SK-N-SH (cell line): ENCODE measurements around the gene SRRM2. TPM values are rescaled to one million over a fixed set of nuclear protein-coding genes. Genes with fewer than 3 reads are reported as not detected.

Experiments
- CTCF ChIA-PET: fragments of 300-600, 350-600 bp; formaldehyde crosslinking; extraction: SDS; loops from one replicate; lab custom pipeline; 2021; lab: Yijun Ruan, JAX
- POLR2A ChIA-PET: fragments of 350-600 bp; sonication (Branson Sonifier 250); formaldehyde crosslinking; extraction: SDS; loops from one replicate; lab custom pipeline; 2020; ENCODE audit warnings: antibody characterized with exemption, inconsistent platforms; lab: Yijun Ruan, JAX
- DNase-seq: peaks from one replicate; pipeline ENCODE4 v3.0.0; 2012
- H2AFZ ChIP-seq: fragments of 200-600 bp; sonication (generic); 2 replicates; pipeline ENCODE4 v1.8.1; 2016; ENCODE audit warnings: antibody characterized with exemption, mild to moderate bottlenecking, low read depth
- H3F3A ChIP-seq: fragments of 200-600 bp; sonication (generic); replicated peaks from 2 replicates; pipeline ENCODE3; 2016; ENCODE audit warnings: antibody characterized with exemption, mild to moderate bottlenecking; ENCODE audit not compliant: insufficient read depth
- H3K27ac ChIP-seq, 2 experiments: fragments of 200-500 bp in 1 of 2; fragments of 200-600 bp in 1 of 2; sonication (Bioruptor generic) in 1 of 2; sonication (generic), shearing (Covaris generic) in 1 of 2; 2 replicates each; pipeline versions ENCODE4 v1.5.1 to v1.6.1; 2014 to 2016; ENCODE audit warnings: low read depth in 2 of 2, inconsistent platforms in 1 of 2, low read length in 1 of 2, mild to moderate bottlenecking in 1 of 2, mixed read lengths in 1 of 2
- H3K27me3 ChIP-seq: fragments of 200-600 bp; sonication (generic), shearing (Covaris generic); 2 replicates; pipeline ENCODE4 v1.6.1; 2016; ENCODE audit warnings: mixed run types; ENCODE audit not compliant: insufficient read depth
- H3K36me3 ChIP-seq, 2 experiments: fragments of 200-500 bp in 1 of 2; fragments of 200-600 bp in 1 of 2; sonication (Bioruptor generic) in 1 of 2; sonication (generic) in 1 of 2; replicated peaks in 1 of 2; 2 replicates each; pipeline versions ENCODE3 to v1.5.1; 2014 to 2016; ENCODE audit warnings: low read length in 1 of 2, mild to moderate bottlenecking in 1 of 2; ENCODE audit not compliant: insufficient read depth in 2 of 2, control insufficient read depth in 1 of 2
- H3K4me1 ChIP-seq, 2 experiments: fragments of 200-500 bp in 1 of 2; fragments of 200-600 bp in 1 of 2; sonication (Bioruptor generic) in 1 of 2; sonication (generic), shearing (Covaris generic) in 1 of 2; 2 replicates each; pipeline versions ENCODE4 v1.5.1 to v1.6.1; 2014 to 2016; ENCODE audit warnings: low read depth in 1 of 2, low read length in 1 of 2, mixed run types in 1 of 2; ENCODE audit not compliant: insufficient read depth in 2 of 2, control insufficient read depth in 1 of 2
- H3K4me2 ChIP-seq: fragments of 200-600 bp; sonication (generic), shearing (Covaris generic); 2 replicates; pipeline ENCODE4 v1.6.1; 2017; ENCODE audit warnings: mixed run types
- H3K4me3 ChIP-seq, 2 experiments: fragments of 200-500 bp in 1 of 2; fragments of 200-600 bp in 1 of 2; sonication (Bioruptor generic) in 1 of 2; sonication (generic), shearing (Covaris generic) in 1 of 2; 2 replicates each; pipeline versions ENCODE4 v1.5.1 to v1.8.1; 2014 to 2016; ENCODE audit warnings: low read depth in 2 of 2, inconsistent platforms in 1 of 2, low read length in 1 of 2, mild to moderate bottlenecking in 1 of 2, mixed read lengths in 1 of 2, moderate library complexity in 1 of 2
- H3K79me2 ChIP-seq: fragments of 200-600 bp; sonication (generic); 2 replicates; pipeline ENCODE4 v1.8.1; 2017; ENCODE audit warnings: mild to moderate bottlenecking; ENCODE audit not compliant: insufficient read depth
- H3K9ac ChIP-seq: fragments of 200-600 bp; sonication (generic); 2 replicates; pipeline ENCODE4 v1.6.1; 2017; ENCODE audit warnings: mixed run types
- H3K9me2 ChIP-seq: fragments of 200-600 bp; sonication (generic); 2 replicates; pipeline ENCODE4 v1.6.1; 2017; ENCODE audit warnings: mixed run types
- H3K9me3 ChIP-seq: fragments of 200-600 bp; sonication (generic); 2 replicates; pipeline ENCODE4 v1.6.1; 2017; ENCODE audit warnings: mixed run types, mild to moderate bottlenecking, moderate library complexity
- H4K20me1 ChIP-seq: fragments of 200-600 bp; sonication (generic); 2 replicates; pipeline ENCODE4 v1.6.1; 2017; ENCODE audit warnings: mild to moderate bottlenecking, mixed run types; ENCODE audit not compliant: insufficient read depth
- EP300 ChIP-seq, 2 experiments: IDR thresholded peaks; 2 replicates each; pipeline versions ENCODE4 v1.4.0 to v1.6.1; 2012; ENCODE audit warnings: borderline replicate concordance in 1 of 2, low read depth in 1 of 2, low read length in 1 of 2
- POLR2AphosphoS5 ChIP-seq: IDR thresholded peaks from 2 replicates; pipeline ENCODE4 v1.6.1; 2012; ENCODE audit warnings: low read depth, low read length
- RAD21 ChIP-seq: IDR thresholded peaks from 2 replicates; pipeline ENCODE4 v1.6.1; 2012; ENCODE audit warnings: mild to moderate bottlenecking, low read length
- RCOR1 ChIP-seq: fragments of 150-350 bp; IDR thresholded peaks from 2 replicates; pipeline ENCODE4 v1.6.1; 2017; ENCODE audit warnings: antibody characterized with exemption, low read length
- RFX5 ChIP-seq: IDR thresholded peaks from 2 replicates; pipeline ENCODE4 v1.6.1; 2012; ENCODE audit warnings: mild to moderate bottlenecking, improper control_type of control experiment, low read length
- SIN3A ChIP-seq: IDR thresholded peaks from 2 replicates; pipeline ENCODE4 v1.6.1; 2012; ENCODE audit warnings: low read depth, mild to moderate bottlenecking, low read length, moderate library complexity, borderline replicate concordance
- SMC3 ChIP-seq: IDR thresholded peaks from 2 replicates; pipeline ENCODE4 v1.6.1; 2012; ENCODE audit warnings: low read depth, low read length, improper control_type of control experiment
- YY1 ChIP-seq: IDR thresholded peaks from 2 replicates; pipeline ENCODE4 v1.4.0; 2012; ENCODE audit warnings: low read depth, mild to moderate bottlenecking
- WGBS: methylation state at CpG from one replicate; pipeline ENCODE4 v1.1.6; 2017; ENCODE audit warnings: low lambda C conversion rate; 5-methylcytosine and 5-hydroxymethylcytosine counted together
- polyA plus RNA-seq, 3 experiments: library from polyadenylated mRNA; depleted of rRNA; stranded (reverse); fragments of >200 nt; gene quantifications; 2 replicates each; pipeline ENCODE4 v1.2.3, GENCODE V29; 2012
- TF ChIP-seq, protein P1 (sequence below): IDR thresholded peaks from 2 replicates; pipeline ENCODE4 v1.4.0; 2012; ENCODE audit warnings: low read depth, borderline replicate concordance
- TF ChIP-seq, protein P2 (sequence below): IDR thresholded peaks from 2 replicates; pipeline ENCODE4 v1.4.0; 2012; ENCODE audit warnings: low read depth
- TF ChIP-seq, protein P3 (sequence below): IDR thresholded peaks from 2 replicates; pipeline ENCODE4; 2012
- TF ChIP-seq, protein P4 (sequence below): fragments of 150-350 bp; IDR thresholded peaks from 2 replicates; pipeline ENCODE4 v1.6.1; 2017; ENCODE audit warnings: antibody characterized with exemption, low read length, low read depth, borderline replicate concordance
- TF ChIP-seq, protein P5 (sequence below): fragments of 200-600 bp; sonication (generic); IDR thresholded peaks from 2 replicates; pipeline ENCODE4 v1.6.1; 2017; ENCODE audit warnings: antibody characterized with exemption, mild to moderate bottlenecking, moderate library complexity

The SRRM2 gene
- polyA plus RNA-seq, 1 of the 3 experiments (the other 2 are of a cell fraction), result 143 TPM

DNA sequence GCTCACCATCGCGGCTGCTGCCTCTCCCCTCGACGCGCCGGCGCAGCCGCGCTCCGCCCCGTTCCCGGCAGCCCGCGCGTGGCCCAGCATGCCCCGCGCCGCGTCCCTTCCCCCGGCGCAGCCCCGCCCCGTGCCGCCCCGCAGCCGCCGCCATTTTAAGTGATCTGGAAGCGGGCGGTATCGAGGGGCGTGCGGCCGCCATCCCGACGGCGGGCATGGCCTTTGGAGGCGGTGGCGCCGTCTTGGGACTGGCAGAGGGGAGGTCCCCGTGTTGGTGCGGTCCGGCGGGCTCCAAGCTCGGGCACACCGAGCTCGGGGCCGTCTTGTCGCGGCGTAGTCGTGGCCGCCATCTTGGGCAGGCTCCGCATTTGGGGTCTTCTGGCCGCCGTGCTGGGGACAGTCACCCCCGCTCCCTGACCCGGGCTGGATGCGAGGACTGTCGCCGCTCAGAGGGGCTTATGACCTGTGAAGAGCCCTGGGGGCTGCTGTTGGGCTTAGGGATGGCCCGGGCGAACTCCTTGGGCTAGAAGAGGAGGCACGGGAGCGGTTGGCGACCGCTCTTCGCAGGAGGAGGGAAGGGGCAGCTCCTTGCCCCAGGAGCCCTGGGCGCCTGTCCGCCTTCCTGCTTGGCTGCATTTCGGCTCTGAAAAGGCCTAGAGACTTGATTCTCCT lies 24.9 kb downstream of the SRRM2 start, which contains the start of gene ELOB (continued):
- TF ChIP-seq, protein P1, sequence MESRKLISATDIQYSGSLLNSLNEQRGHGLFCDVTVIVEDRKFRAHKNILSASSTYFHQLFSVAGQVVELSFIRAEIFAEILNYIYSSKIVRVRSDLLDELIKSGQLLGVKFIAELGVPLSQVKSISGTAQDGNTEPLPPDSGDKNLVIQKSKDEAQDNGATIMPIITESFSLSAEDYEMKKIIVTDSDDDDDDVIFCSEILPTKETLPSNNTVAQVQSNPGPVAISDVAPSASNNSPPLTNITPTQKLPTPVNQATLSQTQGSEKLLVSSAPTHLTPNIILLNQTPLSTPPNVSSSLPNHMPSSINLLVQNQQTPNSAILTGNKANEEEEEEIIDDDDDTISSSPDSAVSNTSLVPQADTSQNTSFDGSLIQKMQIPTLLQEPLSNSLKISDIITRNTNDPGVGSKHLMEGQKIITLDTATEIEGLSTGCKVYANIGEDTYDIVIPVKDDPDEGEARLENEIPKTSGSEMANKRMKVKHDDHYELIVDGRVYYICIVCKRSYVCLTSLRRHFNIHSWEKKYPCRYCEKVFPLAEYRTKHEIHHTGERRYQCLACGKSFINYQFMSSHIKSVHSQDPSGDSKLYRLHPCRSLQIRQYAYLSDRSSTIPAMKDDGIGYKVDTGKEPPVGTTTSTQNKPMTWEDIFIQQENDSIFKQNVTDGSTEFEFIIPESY, result no peak
- TF ChIP-seq, protein P2, sequence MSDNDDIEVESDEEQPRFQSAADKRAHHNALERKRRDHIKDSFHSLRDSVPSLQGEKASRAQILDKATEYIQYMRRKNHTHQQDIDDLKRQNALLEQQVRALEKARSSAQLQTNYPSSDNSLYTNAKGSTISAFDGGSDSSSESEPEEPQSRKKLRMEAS, result 0 out of 2 replicates have a peak, but pooled peaks have one; percentile 28
- no peak for TF ChIP-seq EP300 (IDR thresholded peaks at IDR 0.05; ENCODE audit: borderline replicate concordance in 1 of 2, low read depth in 1 of 2, low read length in 1 of 2)
- TF ChIP-seq YY1, result peak; percentile 97

DNA sequence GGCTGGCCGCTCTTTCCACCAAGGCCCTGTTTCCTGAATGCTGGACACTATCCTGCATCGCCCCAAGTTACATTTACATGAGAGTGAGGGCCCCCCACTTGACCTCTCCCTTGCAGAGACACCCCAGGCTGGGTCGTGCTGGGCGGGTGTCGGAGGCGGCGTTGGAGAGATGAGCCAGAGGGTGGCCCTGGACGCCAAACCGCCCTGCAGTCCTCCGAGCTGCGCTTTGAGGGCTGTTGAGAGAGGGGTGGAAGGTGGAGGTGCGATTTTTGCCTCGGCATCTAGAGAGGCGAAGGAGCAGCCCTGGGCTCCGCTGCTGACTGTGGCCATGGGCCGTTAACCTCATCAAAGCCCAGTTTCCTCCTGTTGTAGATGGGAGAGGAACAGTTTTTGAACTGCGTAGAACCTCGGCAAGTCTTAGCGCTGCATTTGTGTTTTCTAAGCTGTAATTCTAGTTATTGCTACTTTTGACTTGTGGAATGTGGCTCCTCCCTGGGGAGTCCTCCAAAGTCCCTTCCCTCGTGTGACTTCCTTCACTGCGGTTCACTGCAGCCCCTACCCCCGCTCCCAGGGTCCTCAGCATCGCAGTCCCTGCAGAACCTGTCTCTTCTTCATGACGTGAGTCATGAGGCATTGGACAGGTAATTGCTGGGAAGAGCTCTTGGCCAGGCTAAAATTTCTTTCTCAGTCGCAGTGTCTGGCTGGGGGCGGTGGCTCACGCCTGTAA lies 25.6 kb downstream of the SRRM2 start:
- no peaks in the 10 kb centered on the region for H3K27me3 ChIP-seq
- H3F3A ChIP-seq, result no peaks in the 10 kb centered on the region
- H3K4me1 ChIP-seq, result peaks cover 11 to 25% of the 10 kb centered on the region in 2 experiments; a peak in 2 of 4 replicates
- H4K20me1 ChIP-seq, result peaks cover 8% of the 10 kb centered on the region
- H3K9me3 ChIP-seq, result no peaks in the 10 kb centered on the region
- peak overlapping the region; percentile 88 to 91 for H3K4me3 ChIP-seq
- DNase-seq, result peak; percentile 59
- peak overlapping the region; percentile 97 for H3K4me2 ChIP-seq
- TF ChIP-seq, protein P3, sequence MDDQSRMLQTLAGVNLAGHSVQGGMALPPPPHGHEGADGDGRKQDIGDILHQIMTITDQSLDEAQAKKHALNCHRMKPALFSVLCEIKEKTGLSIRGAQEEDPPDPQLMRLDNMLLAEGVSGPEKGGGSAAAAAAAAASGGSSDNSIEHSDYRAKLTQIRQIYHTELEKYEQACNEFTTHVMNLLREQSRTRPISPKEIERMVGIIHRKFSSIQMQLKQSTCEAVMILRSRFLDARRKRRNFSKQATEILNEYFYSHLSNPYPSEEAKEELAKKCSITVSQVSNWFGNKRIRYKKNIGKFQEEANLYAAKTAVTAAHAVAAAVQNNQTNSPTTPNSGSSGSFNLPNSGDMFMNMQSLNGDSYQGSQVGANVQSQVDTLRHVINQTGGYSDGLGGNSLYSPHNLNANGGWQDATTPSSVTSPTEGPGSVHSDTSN, result no peak
- TF ChIP-seq SIN3A, result no peak
- no peak for TF ChIP-seq RFX5
- no peak for TF ChIP-seq RAD21
- no peak for TF ChIP-seq RCOR1
- TF ChIP-seq POLR2AphosphoS5, result 0 out of 2 replicates have a peak, but pooled peaks have one; percentile 27
- TF ChIP-seq, protein P4, sequence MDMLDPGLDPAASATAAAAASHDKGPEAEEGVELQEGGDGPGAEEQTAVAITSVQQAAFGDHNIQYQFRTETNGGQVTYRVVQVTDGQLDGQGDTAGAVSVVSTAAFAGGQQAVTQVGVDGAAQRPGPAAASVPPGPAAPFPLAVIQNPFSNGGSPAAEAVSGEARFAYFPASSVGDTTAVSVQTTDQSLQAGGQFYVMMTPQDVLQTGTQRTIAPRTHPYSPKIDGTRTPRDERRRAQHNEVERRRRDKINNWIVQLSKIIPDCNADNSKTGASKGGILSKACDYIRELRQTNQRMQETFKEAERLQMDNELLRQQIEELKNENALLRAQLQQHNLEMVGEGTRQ, result no peak
- TF ChIP-seq SMC3, result no peak
- TF ChIP-seq, protein P5, sequence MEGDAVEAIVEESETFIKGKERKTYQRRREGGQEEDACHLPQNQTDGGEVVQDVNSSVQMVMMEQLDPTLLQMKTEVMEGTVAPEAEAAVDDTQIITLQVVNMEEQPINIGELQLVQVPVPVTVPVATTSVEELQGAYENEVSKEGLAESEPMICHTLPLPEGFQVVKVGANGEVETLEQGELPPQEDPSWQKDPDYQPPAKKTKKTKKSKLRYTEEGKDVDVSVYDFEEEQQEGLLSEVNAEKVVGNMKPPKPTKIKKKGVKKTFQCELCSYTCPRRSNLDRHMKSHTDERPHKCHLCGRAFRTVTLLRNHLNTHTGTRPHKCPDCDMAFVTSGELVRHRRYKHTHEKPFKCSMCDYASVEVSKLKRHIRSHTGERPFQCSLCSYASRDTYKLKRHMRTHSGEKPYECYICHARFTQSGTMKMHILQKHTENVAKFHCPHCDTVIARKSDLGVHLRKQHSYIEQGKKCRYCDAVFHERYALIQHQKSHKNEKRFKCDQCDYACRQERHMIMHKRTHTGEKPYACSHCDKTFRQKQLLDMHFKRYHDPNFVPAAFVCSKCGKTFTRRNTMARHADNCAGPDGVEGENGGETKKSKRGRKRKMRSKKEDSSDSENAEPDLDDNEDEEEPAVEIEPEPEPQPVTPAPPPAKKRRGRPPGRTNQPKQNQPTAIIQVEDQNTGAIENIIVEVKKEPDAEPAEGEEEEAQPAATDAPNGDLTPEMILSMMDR, result no peak
- TF ChIP-seq, all 33 proteins: peak for 1
- POLR2A ChIA-PET, result interaction anchor here (0.5 to 2.1 kb wide), 5 partner anchors 13 to 132 kb away, joined by 3 to 6 read pairs (median 4); no protein-coding TSS in a partner anchor
- peaks cover 8 to 18% of the 10 kb centered on the region in 2 experiments for H3K36me3 ChIP-seq
- H3K9me2 ChIP-seq, result no peaks in the 10 kb centered on the region
- no peak overlapping the region for H2AFZ ChIP-seq
- 44% methylated on average over 16 of the region's 27 CpGs for WGBS
- peak overlapping the region; percentile 94 to 97 for H3K27ac ChIP-seq
- CTCF ChIA-PET, result interaction anchor here (0.9 to 2.2 kb wide), 5 partner anchors 13 to 149 kb away, joined by 3 to 11 read pairs (median 4); no protein-coding TSS in a partner anchor
- peaks cover 47% of the 10 kb centered on the region for H3K79me2 ChIP-seq
- H3K9ac ChIP-seq, result peak overlapping the region; percentile 100
